Measurements from ENCODE around the gene SELENOK. TPM values are rescaled to one million over a fixed set of nuclear protein-coding genes. Genes with fewer than 3 reads are reported as not detected.

The SELENOK gene
- total RNA-seq, 1 donor from 2014 or later: 44.5 TPM

DNA sequence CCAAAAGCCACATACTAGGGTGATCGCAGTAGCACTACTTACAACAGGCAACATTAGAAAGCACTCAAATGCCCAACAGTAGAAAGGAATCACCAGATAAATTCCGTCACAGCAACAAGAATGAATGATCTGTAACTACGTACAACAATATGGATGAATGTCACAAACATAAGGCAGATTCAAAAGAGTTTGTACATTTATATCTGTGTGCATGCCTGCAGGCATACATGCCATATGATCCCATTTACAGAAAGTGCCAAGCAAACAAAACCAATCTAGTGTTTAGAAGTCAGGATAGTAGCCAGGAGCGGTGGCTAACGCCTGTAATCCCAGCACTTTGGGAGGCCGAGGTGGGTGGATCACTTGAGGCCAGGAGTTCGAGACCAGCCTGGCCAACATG, 41.7 kb downstream of the SELENOK start:
- TF ChIP-seq CTCF (IDR thresholded peaks at IDR 0.05): no peak
- H3K9me3 ChIP-seq: no peaks in the 10 kb centered on the region
- DNase-seq (no peak), ATAC-seq (no peak)
- intact Hi-C loops (cut with DNase I): no loop called here
- H3K36me3 ChIP-seq: no peaks in the 10 kb centered on the region
- no peak overlapping the region for H3K27ac ChIP-seq
- H3K4me3 ChIP-seq: no peak overlapping the region
- no peaks in the 10 kb centered on the region for H3K27me3 ChIP-seq
- peaks cover 5% of the 10 kb centered on the region for H3K4me1 ChIP-seq

- no peak overlapping the region for H3K27ac ChIP-seq
- no peak for DNase-seq
These were observed 44.9 kb downstream of the SELENOK start for GRCh38 chr3:53846851-53847155.

GRCh38 chr3:53846134-53846850, 45.4 kb downstream of the SELENOK start, which contains the start of the genes CHDH and IL17RB:
Gene CHDH (minus strand): TSS chr3:53846419. CDS start chr3:53824008, 22,411 bp downstream.
Gene IL17RB (plus strand): TSS chr3:53846568. CDS start chr3:53846589, 21 bp downstream.
- H3K27ac ChIP-seq: peak within 1 kb of the TSS; percentile 70
- intact Hi-C loops (cut with DNase I): no loop called here
- peak; percentile 93 for ATAC-seq
- peaks cover 20% of the 10 kb centered on the region for H3K4me1 ChIP-seq
- H3K9me3 ChIP-seq: no peaks in the 10 kb centered on the region
- H3K27me3 ChIP-seq: no peaks in the 10 kb centered on the region
- H3K4me3 ChIP-seq: peak within 1 kb of the TSS; percentile 71
- no peak for TF ChIP-seq CTCF (IDR thresholded peaks at IDR 0.05)
- DNase-seq: peak; percentile 92
- H3K36me3 ChIP-seq: no peaks in the 10 kb centered on the region

More at GRCh38 chr3:53846851-53847155, 44.9 kb downstream of the SELENOK start:
- no peak for ATAC-seq
- H3K4me1 ChIP-seq: peaks cover 20% of the 10 kb centered on the region
- H3K4me3 ChIP-seq: peak overlapping the region; percentile 71
- TF ChIP-seq CTCF (IDR thresholded peaks at IDR 0.05): no peak
- intact Hi-C loops (cut with DNase I): no loop called here
- no peaks in the 10 kb centered on the region for H3K9me3 ChIP-seq
- no peaks in the 10 kb centered on the region for H3K36me3 ChIP-seq
- no peaks in the 10 kb centered on the region for H3K27me3 ChIP-seq

GRCh38 chr3:53845881-53846133, 45.9 kb downstream of the SELENOK start:
- TF ChIP-seq CTCF (IDR thresholded peaks at IDR 0.05): no peak
- DNase-seq (no peak), ATAC-seq (no peak)
- intact Hi-C loops (cut with DNase I): no loop called here
- peak overlapping the region; percentile 71 for H3K4me3 ChIP-seq
- no peaks in the 10 kb centered on the region for H3K36me3 ChIP-seq
- peak overlapping the region; percentile 70 for H3K27ac ChIP-seq
- no peaks in the 10 kb centered on the region for H3K9me3 ChIP-seq
- H3K27me3 ChIP-seq: no peaks in the 10 kb centered on the region
- peaks cover 20% of the 10 kb centered on the region for H3K4me1 ChIP-seq

DNA sequence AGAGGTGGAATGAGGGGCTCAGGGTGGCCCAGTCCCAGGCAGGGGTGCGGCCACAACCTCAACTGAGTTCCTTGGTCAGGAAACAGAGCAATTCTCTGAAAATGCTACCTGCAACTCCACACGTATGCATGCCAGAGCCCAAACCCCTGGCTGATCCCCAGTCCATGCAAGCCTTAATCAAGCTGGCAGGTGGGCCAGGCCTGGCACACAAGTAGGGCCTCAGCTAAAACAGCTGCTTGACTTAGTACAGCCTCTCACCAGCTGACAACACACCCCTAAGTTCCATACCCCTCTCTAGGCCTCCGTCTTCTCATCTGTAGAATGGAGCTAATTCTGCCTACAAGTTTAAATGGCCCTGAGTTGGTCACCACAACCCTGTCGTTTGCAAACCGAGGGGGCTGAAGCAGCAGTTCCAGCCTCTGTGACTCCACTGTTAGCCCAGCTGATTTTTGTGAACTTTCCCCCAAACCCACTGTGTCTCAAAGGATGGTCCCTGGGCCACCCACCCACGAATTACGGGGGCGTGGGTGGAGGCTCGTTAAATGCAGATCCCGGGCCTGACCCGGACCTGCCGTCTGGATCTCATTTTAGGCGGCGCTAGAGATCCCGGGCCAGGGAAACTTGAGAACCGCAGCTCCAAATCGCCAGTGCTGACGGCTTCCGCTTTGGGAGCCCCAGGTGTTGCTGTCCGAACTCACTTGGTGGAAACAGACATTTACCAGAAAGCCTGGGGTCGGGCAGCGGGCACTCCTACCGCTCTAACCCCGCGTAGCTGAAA, 46.4 kb downstream of the SELENOK start:
- H3K4me1 ChIP-seq: peaks cover 20% of the 10 kb centered on the region
- H3K27ac ChIP-seq: peak overlapping the region; percentile 70
- no peaks in the 10 kb centered on the region for H3K36me3 ChIP-seq
- peak overlapping the region; percentile 71 for H3K4me3 ChIP-seq
- intact Hi-C loops (cut with DNase I): no loop called here
- H3K27me3 ChIP-seq: no peaks in the 10 kb centered on the region
- peak; percentile 36 for TF ChIP-seq CTCF (IDR thresholded peaks at IDR 0.05)
- peak; percentile 86 for DNase-seq
- H3K9me3 ChIP-seq: no peaks in the 10 kb centered on the region
- peak; percentile 70 for ATAC-seq

All from upper lobe of right lung (tissue), 1 donor.